Activated CD4-positive, alpha-beta T cell treated with anti-CD3 and anti-CD28 coated beads, Interleukin-2, amount 10 ng/mL, durations not matched to agents 24 days and 14 days (primary cell): Measurements from ENCODE around the gene USF1. TPM values are rescaled to one million over a fixed set of nuclear protein-coding genes. Genes with fewer than 3 reads are reported as not detected.

ENCODE experiments used
- DNase-seq: peaks from one replicate; pipeline ENCODE4 v3.0.0; 2022
- H3K27ac Mint-ChIP-seq: one replicate; pipeline ENCODE4 v1.8.0; 2022; ENCODE audit warnings: mild to moderate bottlenecking, mixed read lengths
- H3K27me3 Mint-ChIP-seq: one replicate; pipeline ENCODE4 v1.8.0; 2022; ENCODE audit warnings: mixed read lengths
- H3K36me3 Mint-ChIP-seq: one replicate; pipeline ENCODE4 v1.8.0; 2022; ENCODE audit warnings: low read depth, mild to moderate bottlenecking, mixed read lengths
- H3K4me1 Mint-ChIP-seq: one replicate; pipeline ENCODE4 v1.8.0; 2021; ENCODE audit warnings: mixed read lengths
- H3K4me3 Mint-ChIP-seq: one replicate; pipeline ENCODE4 v1.8.0; 2022; ENCODE audit warnings: mild to moderate bottlenecking, moderate library complexity, mixed read lengths
- H3K9me3 Mint-ChIP-seq: one replicate; pipeline ENCODE4 v1.8.0; 2021; ENCODE audit warnings: mixed read lengths
- intact Hi-C: fragments of 100-400 bp; cut with micrococcal nuclease; formaldehyde crosslinking; loops from one replicate; pipeline ENCODE4 v1.15.1; 2023
- total RNA-seq: library from RNA; stranded (reverse); gene quantifications from 2 replicates; pipeline ENCODE4 v1.2.3, GENCODE V29; 2022

Gene USF1
- total RNA-seq = 46.5 and 48.6 TPM in 2 replicates

GRCh38 chr1:161045736-161046604 lies at the start of gene USF1:
TSS of gene USF1 (minus strand) at chr1:161045977. CDS start at chr1:161043275, 2,702 bp downstream.
- Mint-ChIP-seq H3K27ac (peak within 1 kb of the TSS; percentile 97), H3K27me3 (no peaks in the 10 kb centered on the region), H3K9me3 (no peaks in the 10 kb centered on the region), H3K4me1 (peaks cover 42% of the 10 kb centered on the region), H3K4me3 (peak within 1 kb of the TSS; percentile 84), H3K36me3 (peaks cover 51% of the 10 kb centered on the region)
- intact Hi-C loops = loop anchor here (1.0 to 10.0 kb wide), 6 partner anchors 22 to 349 kb away; partner anchors contain the start of gene NDUFS2
- peak; percentile 99 for DNase-seq

GRCh38 chr1:161095230-161095629 lies 49.5 kb upstream of the USF1 start:
- Mint-ChIP-seq H3K27me3 (peaks cover 2% of the 10 kb centered on the region), H3K27ac (peak overlapping the region; percentile 63), H3K9me3 (no peaks in the 10 kb centered on the region), H3K4me1 (peaks cover 68% of the 10 kb centered on the region), H3K36me3 (peaks cover 16% of the 10 kb centered on the region), H3K4me3 (no peak overlapping the region)
- intact Hi-C loops = loop anchor here (5.0 kb wide), 1 partner anchor 258 kb away; no protein-coding TSS in a partner anchor
- DNase-seq = no peak

- H3K4me3 Mint-ChIP-seq = no peak overlapping the region
- no peaks in the 10 kb centered on the region for H3K9me3 Mint-ChIP-seq
- intact Hi-C loops = no loop called here
- peaks cover 69% of the 10 kb centered on the region for H3K4me1 Mint-ChIP-seq
- peaks cover 8% of the 10 kb centered on the region for H3K36me3 Mint-ChIP-seq
- no peak overlapping the region for H3K27ac Mint-ChIP-seq
- DNase-seq = no peak
- H3K27me3 Mint-ChIP-seq = peaks cover 2% of the 10 kb centered on the region
Observed at GRCh38 chr1:161094481-161094880, 48.7 kb upstream of the USF1 start.

GRCh38 chr1:161092621-161093028 lies 46.8 kb upstream of the USF1 start:
- peak; percentile 76 for DNase-seq
- Mint-ChIP-seq H3K4me3 (peak overlapping the region; percentile 50), H3K9me3 (no peaks in the 10 kb centered on the region), H3K27ac (peak overlapping the region; percentile 85), H3K4me1 (peaks cover 66% of the 10 kb centered on the region), H3K27me3 (peaks cover 2% of the 10 kb centered on the region), H3K36me3 (peaks cover 2% of the 10 kb centered on the region)
- intact Hi-C loops = loop anchor here (1.0 kb wide), 2 partner anchors 22 to 47 kb away; partner anchors contain the start of gene USF1

- Mint-ChIP-seq H3K4me1 (peaks cover 62% of the 10 kb centered on the region), H3K36me3 (no peaks in the 10 kb centered on the region), H3K4me3 (no peak overlapping the region), H3K27ac (no peak overlapping the region), H3K27me3 (no peaks in the 10 kb centered on the region), H3K9me3 (no peaks in the 10 kb centered on the region)
- no peak for DNase-seq
- intact Hi-C loops = loop anchor here (1.0 kb wide), 2 partner anchors 22 to 47 kb away; partner anchors contain the start of gene USF1
Observed at GRCh38 chr1:161091796-161092507, 46.2 kb upstream of the USF1 start.

GRCh38 chr1:161091093-161091492 lies 45.3 kb upstream of the USF1 start:
- peaks cover 54% of the 10 kb centered on the region for H3K4me1 Mint-ChIP-seq
- H3K9me3 Mint-ChIP-seq = no peaks in the 10 kb centered on the region
- intact Hi-C loops = no loop called here

GRCh38 chr1:161090617-161091016 lies 44.8 kb upstream of the USF1 start:
- Mint-ChIP-seq H3K27ac (peak overlapping the region; percentile 5), H3K4me1 (peaks cover 53% of the 10 kb centered on the region), H3K9me3 (no peaks in the 10 kb centered on the region), H3K36me3 (no peaks in the 10 kb centered on the region), H3K4me3 (no peak overlapping the region), H3K27me3 (no peaks in the 10 kb centered on the region)
- DNase-seq = no peak
- intact Hi-C loops = no loop called here

More at GRCh38 chr1:161091093-161091492, 45.3 kb upstream of the USF1 start:
- H3K27ac Mint-ChIP-seq = peak overlapping the region; percentile 5
- H3K36me3 Mint-ChIP-seq = no peaks in the 10 kb centered on the region
- H3K27me3 Mint-ChIP-seq = no peaks in the 10 kb centered on the region
- H3K4me3 Mint-ChIP-seq = no peak overlapping the region
- DNase-seq = no peak

- Mint-ChIP-seq H3K4me1 (peaks cover 49% of the 10 kb centered on the region), H3K4me3 (no peak overlapping the region), H3K9me3 (no peaks in the 10 kb centered on the region), H3K36me3 (no peaks in the 10 kb centered on the region), H3K27me3 (no peaks in the 10 kb centered on the region), H3K27ac (no peak overlapping the region)
- no peak for DNase-seq
- intact Hi-C loops = no loop called here
Observed at GRCh38 chr1:161089938-161090337, 44.2 kb upstream of the USF1 start.

- H3K4me1 Mint-ChIP-seq = peaks cover 46% of the 10 kb centered on the region
Observed at GRCh38 chr1:161089251-161089924, 43.6 kb upstream of the USF1 start, which contains the start of gene NECTIN4. TSS of gene NECTIN4 (minus strand) at chr1:161089558. CDS start at chr1:161089296, 262 bp downstream.

GRCh38 chr1:161088587-161089110 lies 42.9 kb upstream of the USF1 start:
- H3K4me3 Mint-ChIP-seq = no peak overlapping the region
- no peak overlapping the region for H3K27ac Mint-ChIP-seq
- H3K9me3 Mint-ChIP-seq = no peaks in the 10 kb centered on the region
- no peaks in the 10 kb centered on the region for H3K36me3 Mint-ChIP-seq
- intact Hi-C loops = no loop called here
- H3K4me1 Mint-ChIP-seq = peaks cover 44% of the 10 kb centered on the region
- no peaks in the 10 kb centered on the region for H3K27me3 Mint-ChIP-seq
- DNase-seq = no peak

More at GRCh38 chr1:161089251-161089924, 43.6 kb upstream of the USF1 start, which contains the start of gene NECTIN4:
- Mint-ChIP-seq H3K27me3 (no peaks in the 10 kb centered on the region), H3K9me3 (no peaks in the 10 kb centered on the region), H3K27ac (no peak within 1 kb of the TSS), H3K4me3 (no peak within 1 kb of the TSS), H3K36me3 (no peaks in the 10 kb centered on the region)
- intact Hi-C loops = no loop called here
- no peak for DNase-seq

- intact Hi-C loops = no loop called here
- Mint-ChIP-seq H3K27ac (no peak overlapping the region), H3K36me3 (no peaks in the 10 kb centered on the region)
Observed at GRCh38 chr1:161086457-161086856, 40.7 kb upstream of the USF1 start.

GRCh38 chr1:161085165-161085564 lies 39.4 kb upstream of the USF1 start:
- intact Hi-C loops = no loop called here
- H3K27me3 Mint-ChIP-seq = no peaks in the 10 kb centered on the region
- no peaks in the 10 kb centered on the region for H3K9me3 Mint-ChIP-seq
- H3K4me3 Mint-ChIP-seq = no peak overlapping the region
- H3K36me3 Mint-ChIP-seq = no peaks in the 10 kb centered on the region
- no peak overlapping the region for H3K27ac Mint-ChIP-seq
- peaks cover 16% of the 10 kb centered on the region for H3K4me1 Mint-ChIP-seq
- no peak for DNase-seq

More at GRCh38 chr1:161086457-161086856, 40.7 kb upstream of the USF1 start:
- no peak overlapping the region for H3K4me3 Mint-ChIP-seq
- H3K4me1 Mint-ChIP-seq = peaks cover 27% of the 10 kb centered on the region
- no peaks in the 10 kb centered on the region for H3K9me3 Mint-ChIP-seq
- no peak for DNase-seq
- no peaks in the 10 kb centered on the region for H3K27me3 Mint-ChIP-seq

GRCh38 chr1:161084597-161084988 lies 38.8 kb upstream of the USF1 start:
- H3K9me3 Mint-ChIP-seq = no peaks in the 10 kb centered on the region
- H3K4me1 Mint-ChIP-seq = peaks cover 18% of the 10 kb centered on the region
- no peaks in the 10 kb centered on the region for H3K27me3 Mint-ChIP-seq
- no peaks in the 10 kb centered on the region for H3K36me3 Mint-ChIP-seq
- no peak for DNase-seq
- no peak overlapping the region for H3K4me3 Mint-ChIP-seq
- intact Hi-C loops = no loop called here
- H3K27ac Mint-ChIP-seq = no peak overlapping the region
